ENCODE measurements around the gene TTC7B.

- TF ChIP-seq MXI1 (conservative IDR thresholded peaks at IDR 0.05; ENCODE audit: poor library complexity, severe bottlenecking): no peak
- no peak for TF ChIP-seq CTCF (IDR thresholded peaks at IDR 0.05; ENCODE audit: poor library complexity, severe bottlenecking)
- no peak for TF ChIP-seq EZH2 (IDR thresholded peaks at IDR 0.05; ENCODE audit: borderline replicate concordance, insufficient read depth, low read length, poor library complexity, severe bottlenecking)
- no peak for TF ChIP-seq REST (IDR thresholded peaks at IDR 0.05; ENCODE audit: borderline replicate concordance)
- no peak for TF ChIP-seq POLR2AphosphoS5 (IDR thresholded peaks at IDR 0.05)
- no peak for TF ChIP-seq TAF1 (IDR thresholded peaks at IDR 0.05; ENCODE audit: low read depth)
These were observed 24.7 kb downstream of the TTC7B start for GRCh38 chr14:90791486-90791885.
